ENCODE data around the gene VASN.

VASN gene

DNA sequence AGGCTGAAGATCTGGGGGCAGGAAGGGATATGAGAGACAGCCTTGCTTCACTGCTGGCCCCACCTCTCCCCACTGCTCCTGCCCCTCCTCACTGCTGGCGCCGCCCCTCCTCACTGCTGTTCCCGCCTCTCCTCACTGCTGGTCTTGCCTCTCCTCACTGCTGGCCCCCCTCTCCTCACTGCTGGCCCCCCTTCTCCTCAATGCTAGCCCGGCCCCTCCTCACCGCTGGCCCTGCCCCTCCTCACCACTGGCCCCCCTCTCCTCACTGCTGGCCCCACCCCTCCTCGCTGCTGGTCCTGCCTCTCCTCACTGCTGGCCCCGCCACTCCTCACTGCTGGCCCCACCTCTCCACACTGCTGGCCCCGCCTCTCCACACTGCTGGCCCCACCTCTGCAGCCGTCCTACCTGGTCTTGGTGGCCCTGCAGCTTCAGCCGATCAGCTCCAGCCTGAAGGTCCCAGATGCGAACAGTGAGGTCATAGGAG, 11.1 kb upstream of the VASN start:
- WGBS, result 75% methylated on average over 11 of the region's 11 CpGs
- H3K4ac ChIP-seq (ENCODE audit: low read depth in 1 of 2, low read length in 2 of 2), result peak overlapping the region in 1 of 2 experiments; percentile 4
- no peak overlapping the region for H2AK5ac ChIP-seq (ENCODE audit: low read length, severe bottlenecking)
- H3K23ac ChIP-seq (ENCODE audit: low read length in 2 of 2), result no peak overlapping the region
- no peak overlapping the region for H3K4me2 ChIP-seq (ENCODE audit: low read length, poor library complexity, severe bottlenecking)
- H4K8ac ChIP-seq (ENCODE audit: low read length), result peak overlapping the region; percentile 33
- H3K27ac ChIP-seq (ENCODE audit: low read length, poor library complexity, severe bottlenecking), result no peak overlapping the region
- peak overlapping the region in 1 of 2 experiments; percentile 28 for H3K18ac ChIP-seq (ENCODE audit: low read depth in 1 of 2, low read length in 2 of 2)
- peaks cover 19% of the 10 kb centered on the region for H3K4me1 ChIP-seq (ENCODE audit: control insufficient read depth, insufficient read depth, low read depth, low read length)
- no peak overlapping the region for H2BK15ac ChIP-seq (ENCODE audit: low read depth, poor library complexity, severe bottlenecking)
- no peak overlapping the region for H2BK120ac ChIP-seq (ENCODE audit: low read depth, low read length)
- DNase-seq, result peak; percentile 59
- H3K4me3 ChIP-seq (ENCODE audit: insufficient read depth in 1 of 2, low read depth in 1 of 2, low read length in 2 of 2), result no peak overlapping the region
- H3K79me1 ChIP-seq (replicated peaks; ENCODE audit: low read length, poor library complexity, severe bottlenecking), result no peaks in the 10 kb centered on the region
- H2AFZ ChIP-seq (ENCODE audit: low read depth, low read length), result no peak overlapping the region
- H2BK12ac ChIP-seq (ENCODE audit: low read length in 2 of 2), result peak overlapping the region in 1 of 2 experiments; percentile 51
- H3K27me3 ChIP-seq (ENCODE audit: control insufficient read depth in 1 of 2, insufficient read depth in 1 of 2, low read length in 2 of 2), result no peaks in the 10 kb centered on the region
- H3K9me3 ChIP-seq (ENCODE audit: control insufficient read depth, low read length), result no peaks in the 10 kb centered on the region
- no peak overlapping the region for H2BK5ac ChIP-seq (ENCODE audit: low read depth, low read length, poor library complexity, severe bottlenecking)
- peaks cover 5 to 58% of the 10 kb centered on the region in 2 experiments for H3K36me3 ChIP-seq (ENCODE audit: control insufficient read depth in 1 of 2, insufficient read depth in 2 of 2, low read depth in 1 of 2, low read length in 2 of 2)
- peak overlapping the region in 1 of 2 experiments; percentile 53 for H3K14ac ChIP-seq (ENCODE audit: low read length in 2 of 2)
- H3K9ac ChIP-seq (ENCODE audit: low read length), result no peak overlapping the region
- peak overlapping the region; percentile 41 for H4K91ac ChIP-seq (ENCODE audit: low read length)

DNA sequence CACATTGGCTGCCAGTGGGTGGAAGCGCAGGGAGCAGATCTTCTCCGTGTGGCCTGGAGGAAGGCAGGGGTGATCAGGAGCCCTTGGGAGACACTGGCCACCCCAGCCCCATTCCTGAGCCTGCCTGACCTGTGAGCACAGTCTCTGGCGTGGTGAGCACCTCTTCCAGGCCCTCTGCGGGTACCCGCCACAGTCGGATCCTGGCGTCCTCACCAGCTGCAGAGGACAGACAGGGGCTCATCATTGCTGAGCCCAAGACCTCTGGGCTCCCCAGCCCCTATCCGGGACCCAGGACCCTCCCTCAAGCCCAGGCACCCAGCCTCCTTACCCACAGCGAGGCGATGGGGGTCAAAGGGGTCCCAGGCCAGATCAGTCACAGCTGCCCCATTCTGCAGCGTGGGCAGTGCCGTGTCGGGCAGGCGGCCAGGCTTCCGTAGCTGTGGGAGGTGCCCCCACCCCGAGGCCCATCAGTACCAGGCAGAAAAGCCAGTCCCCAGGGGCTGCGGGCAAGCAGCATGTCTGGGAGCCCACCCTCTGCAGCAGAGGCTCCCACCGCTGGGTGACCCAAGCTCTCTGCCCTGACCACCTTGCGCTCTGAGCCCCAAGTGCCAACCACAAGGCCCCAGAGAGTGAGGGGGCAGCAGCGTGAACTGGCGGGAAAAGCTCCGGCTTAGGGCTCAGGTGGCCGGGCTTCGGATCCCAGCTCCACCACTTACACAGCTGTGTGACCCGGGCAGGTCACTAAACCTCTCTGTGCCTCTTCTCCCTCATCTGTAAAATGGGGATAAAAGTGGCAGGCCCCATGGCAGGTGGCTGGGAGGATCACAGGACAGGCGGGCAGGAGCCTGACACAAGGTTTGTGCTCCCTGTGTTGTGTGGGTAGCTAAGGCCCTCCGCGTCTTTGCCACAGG, 10.4 kb upstream of the VASN start:
- no peaks in the 10 kb centered on the region for H3K27me3 ChIP-seq (ENCODE audit: control insufficient read depth in 1 of 2, insufficient read depth in 1 of 2, low read length in 2 of 2)
- no peak overlapping the region for H3K9ac ChIP-seq (ENCODE audit: low read length)
- H2BK120ac ChIP-seq (ENCODE audit: low read depth, low read length), result no peak overlapping the region
- 97% methylated on average over 27 of the region's 28 CpGs for WGBS
- no peak overlapping the region for H2AFZ ChIP-seq (ENCODE audit: low read depth, low read length)
- no peak overlapping the region for H3K4me3 ChIP-seq (ENCODE audit: insufficient read depth in 1 of 2, low read depth in 1 of 2, low read length in 2 of 2)
- H3K23ac ChIP-seq (ENCODE audit: low read length in 2 of 2), result no peak overlapping the region
- no peak overlapping the region for H3K27ac ChIP-seq (ENCODE audit: low read length, poor library complexity, severe bottlenecking)
- H3K18ac ChIP-seq (ENCODE audit: low read depth in 1 of 2, low read length in 2 of 2), result peak overlapping the region in 1 of 2 experiments; percentile 28
- no peak overlapping the region for H4K91ac ChIP-seq (ENCODE audit: low read length)
- H3K79me1 ChIP-seq (replicated peaks; ENCODE audit: low read length, poor library complexity, severe bottlenecking), result no peaks in the 10 kb centered on the region
- H2BK5ac ChIP-seq (ENCODE audit: low read depth, low read length, poor library complexity, severe bottlenecking), result no peak overlapping the region
- H3K4me2 ChIP-seq (ENCODE audit: low read length, poor library complexity, severe bottlenecking), result no peak overlapping the region
- H2BK12ac ChIP-seq (ENCODE audit: low read length in 2 of 2), result peak overlapping the region in 1 of 2 experiments; percentile 29
- no peak overlapping the region for H4K8ac ChIP-seq (ENCODE audit: low read length)
- DNase-seq, result no peak
- H2AK5ac ChIP-seq (ENCODE audit: low read length, severe bottlenecking), result no peak overlapping the region
- H3K36me3 ChIP-seq (ENCODE audit: control insufficient read depth in 1 of 2, insufficient read depth in 2 of 2, low read depth in 1 of 2, low read length in 2 of 2), result peaks cover 5 to 63% of the 10 kb centered on the region in 2 experiments
- H3K4me1 ChIP-seq (ENCODE audit: control insufficient read depth, insufficient read depth, low read depth, low read length), result peaks cover 19% of the 10 kb centered on the region
- peak overlapping the region in 1 of 2 experiments; percentile 53 for H3K14ac ChIP-seq (ENCODE audit: low read length in 2 of 2)
- H2BK15ac ChIP-seq (ENCODE audit: low read depth, poor library complexity, severe bottlenecking), result no peak overlapping the region
- H3K9me3 ChIP-seq (ENCODE audit: control insufficient read depth, low read length), result no peaks in the 10 kb centered on the region
- H3K4ac ChIP-seq (ENCODE audit: low read depth in 1 of 2, low read length in 2 of 2), result no peak overlapping the region

DNA sequence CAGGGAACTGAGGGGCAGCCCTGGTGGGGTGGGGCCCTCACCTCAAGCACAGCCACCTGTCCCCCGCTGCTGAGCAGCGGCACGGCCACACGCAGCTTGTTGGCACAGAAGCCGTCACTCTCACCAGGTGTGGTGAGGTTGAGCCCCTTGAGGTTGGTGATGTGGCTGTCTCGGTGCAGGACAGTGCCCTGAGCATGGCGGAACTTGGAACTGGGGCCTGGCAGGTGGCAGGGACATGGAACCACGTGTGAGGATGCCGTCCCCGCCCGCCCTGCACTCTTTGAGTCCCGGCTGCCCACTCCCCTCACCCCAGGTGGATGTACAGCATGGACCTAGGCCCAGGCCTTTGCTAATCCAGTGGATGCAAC, 9.7 kb upstream of the VASN start:
- Histone ChIP-seq H3K4me1 (ENCODE audit: control insufficient read depth, insufficient read depth, low read depth, low read length) (peaks cover 19% of the 10 kb centered on the region), H2BK120ac (ENCODE audit: low read depth, low read length) (no peak overlapping the region), H2AFZ (ENCODE audit: low read depth, low read length) (no peak overlapping the region), H3K27ac (ENCODE audit: low read length, poor library complexity, severe bottlenecking) (no peak overlapping the region), H2BK5ac (ENCODE audit: low read depth, low read length, poor library complexity, severe bottlenecking) (no peak overlapping the region), H2BK15ac (ENCODE audit: low read depth, poor library complexity, severe bottlenecking) (no peak overlapping the region), H3K4ac (ENCODE audit: low read depth in 1 of 2, low read length in 2 of 2) (no peak overlapping the region), H3K79me1 (replicated peaks; ENCODE audit: low read length, poor library complexity, severe bottlenecking) (no peaks in the 10 kb centered on the region), H3K14ac (ENCODE audit: low read length in 2 of 2) (no peak overlapping the region), H2AK5ac (ENCODE audit: low read length, severe bottlenecking) (no peak overlapping the region), H4K8ac (ENCODE audit: low read length) (no peak overlapping the region), H3K9ac (ENCODE audit: low read length) (no peak overlapping the region), H3K27me3 (ENCODE audit: control insufficient read depth in 1 of 2, insufficient read depth in 1 of 2, low read length in 2 of 2) (no peaks in the 10 kb centered on the region), H3K18ac (ENCODE audit: low read depth in 1 of 2, low read length in 2 of 2) (no peak overlapping the region), H4K91ac (ENCODE audit: low read length) (no peak overlapping the region), H2BK12ac (ENCODE audit: low read length in 2 of 2) (peak overlapping the region in 1 of 2 experiments; percentile 4), H3K9me3 (ENCODE audit: control insufficient read depth, low read length) (no peaks in the 10 kb centered on the region), H3K23ac (ENCODE audit: low read length in 2 of 2) (no peak overlapping the region), H3K36me3 (ENCODE audit: control insufficient read depth in 1 of 2, insufficient read depth in 2 of 2, low read depth in 1 of 2, low read length in 2 of 2) (peaks cover 5 to 63% of the 10 kb centered on the region in 2 experiments), H3K4me3 (ENCODE audit: insufficient read depth in 1 of 2, low read depth in 1 of 2, low read length in 2 of 2) (no peak overlapping the region), H3K4me2 (ENCODE audit: low read length, poor library complexity, severe bottlenecking) (no peak overlapping the region)
- DNase-seq, result no peak
- 93% methylated on average over 12 of the region's 12 CpGs for WGBS

DNA sequence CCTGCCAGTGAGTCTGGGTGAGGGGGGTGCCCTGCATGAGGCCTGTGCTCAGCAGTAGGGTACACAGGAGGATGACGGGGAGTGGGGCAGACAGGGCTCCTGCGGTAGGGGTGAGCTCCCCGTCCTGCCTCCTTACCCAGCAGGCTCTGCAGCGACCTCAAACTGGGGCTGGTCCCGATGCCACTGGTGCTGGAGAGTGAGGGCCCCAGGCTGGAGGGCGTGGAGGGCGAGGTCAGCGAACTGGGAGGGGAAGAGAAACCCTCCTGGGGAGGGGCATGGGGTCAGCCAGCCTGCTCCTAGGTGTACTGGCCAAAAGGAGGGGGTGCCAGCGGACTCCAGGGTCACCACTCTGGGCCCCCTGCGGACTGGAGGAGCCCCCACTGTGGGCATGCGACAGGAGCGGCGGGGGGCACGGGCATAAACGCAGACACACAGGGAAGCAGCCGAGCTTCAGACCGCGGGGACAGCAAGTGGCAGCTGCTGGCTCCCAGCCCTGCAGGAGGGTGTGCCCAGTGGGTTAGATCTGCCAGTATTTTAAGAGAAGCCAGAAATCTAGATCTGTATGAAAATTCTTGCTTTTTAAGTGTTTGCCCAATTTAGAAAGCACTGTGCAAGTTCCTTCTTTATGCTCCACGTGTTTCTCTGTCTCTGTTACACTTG, 9.0 kb upstream of the VASN start:
- no peak overlapping the region for H3K9ac ChIP-seq (ENCODE audit: low read length)
- peaks cover 5 to 64% of the 10 kb centered on the region in 2 experiments for H3K36me3 ChIP-seq (ENCODE audit: control insufficient read depth in 1 of 2, insufficient read depth in 2 of 2, low read depth in 1 of 2, low read length in 2 of 2)
- H2BK5ac ChIP-seq (ENCODE audit: low read depth, low read length, poor library complexity, severe bottlenecking), result no peak overlapping the region
- H2BK120ac ChIP-seq (ENCODE audit: low read depth, low read length), result no peak overlapping the region
- H4K91ac ChIP-seq (ENCODE audit: low read length), result peak overlapping the region; percentile 7
- H2BK12ac ChIP-seq (ENCODE audit: low read length in 2 of 2), result no peak overlapping the region
- H3K9me3 ChIP-seq (ENCODE audit: control insufficient read depth, low read length), result no peaks in the 10 kb centered on the region
- H2BK15ac ChIP-seq (ENCODE audit: low read depth, poor library complexity, severe bottlenecking), result no peak overlapping the region
- H3K4ac ChIP-seq (ENCODE audit: low read depth in 1 of 2, low read length in 2 of 2), result peak overlapping the region in 1 of 2 experiments; percentile 18
- peaks cover 19% of the 10 kb centered on the region for H3K4me1 ChIP-seq (ENCODE audit: control insufficient read depth, insufficient read depth, low read depth, low read length)
- no peaks in the 10 kb centered on the region for H3K27me3 ChIP-seq (ENCODE audit: control insufficient read depth in 1 of 2, insufficient read depth in 1 of 2, low read length in 2 of 2)
- 92% methylated on average over 19 of the region's 19 CpGs for WGBS
- no peak overlapping the region for H3K23ac ChIP-seq (ENCODE audit: low read length in 2 of 2)
- no peak overlapping the region for H3K27ac ChIP-seq (ENCODE audit: low read length, poor library complexity, severe bottlenecking)
- H3K4me2 ChIP-seq (ENCODE audit: low read length, poor library complexity, severe bottlenecking), result no peak overlapping the region
- no peak overlapping the region for H4K8ac ChIP-seq (ENCODE audit: low read length)
- no peak overlapping the region for H2AFZ ChIP-seq (ENCODE audit: low read depth, low read length)
- no peak overlapping the region for H3K14ac ChIP-seq (ENCODE audit: low read length in 2 of 2)
- no peak overlapping the region for H3K4me3 ChIP-seq (ENCODE audit: insufficient read depth in 1 of 2, low read depth in 1 of 2, low read length in 2 of 2)
- no peak for DNase-seq
- no peak overlapping the region for H2AK5ac ChIP-seq (ENCODE audit: low read length, severe bottlenecking)
- H3K18ac ChIP-seq (ENCODE audit: low read depth in 1 of 2, low read length in 2 of 2), result no peak overlapping the region
- no peaks in the 10 kb centered on the region for H3K79me1 ChIP-seq (replicated peaks; ENCODE audit: low read length, poor library complexity, severe bottlenecking)
